Lung (tissue), 12 donors: Measurements from ENCODE around the gene PDZD2. TPM values are rescaled to one million over a fixed set of nuclear protein-coding genes. Genes with fewer than 3 reads are reported as not detected.
A peak's percentile ranks its signal among the peaks of the same experiment; 100 is the strongest.

Experiments
- ATAC-seq: fragments of 200-7000 bp; cut with Tn5 transposase; one replicate; pipeline ENCODE4 v1.9.1; 2020; ENCODE audit warnings: moderate number of reproducible peaks; ENCODE audit not compliant: insufficient read depth, low FRiP score
- DNase-seq, 3 donors: peaks; one replicate each; pipeline ENCODE4 v3.0.0-alpha.2; 2013 to 2017
- H3K27ac ChIP-seq, 2 donors: one replicate each; pipeline ENCODE4 v1.5.1; 2013; ENCODE audit warnings: mild to moderate bottlenecking in 2 of 2, moderate library complexity in 2 of 2, control low read depth in 1 of 2, inconsistent platforms in 1 of 2, low read depth in 1 of 2, low read length in 1 of 2
- H3K27me3 ChIP-seq, 3 donors: one replicate each; pipeline ENCODE4 v1.5.1; 2013; ENCODE audit warnings: low read length in 2 of 3; ENCODE audit not compliant: control insufficient read depth in 3 of 3, insufficient read depth in 3 of 3
- H3K36me3 ChIP-seq, 4 donors: one replicate each; pipeline ENCODE4 v1.5.1; 2013; ENCODE audit warnings: low read length in 4 of 4, mild to moderate bottlenecking in 1 of 4, moderate library complexity in 1 of 4; ENCODE audit not compliant: control insufficient read depth in 4 of 4, insufficient read depth in 4 of 4
- H3K4me1 ChIP-seq, 5 donors: one replicate each; pipeline ENCODE4 v1.5.1; 2013; ENCODE audit warnings: low read length in 5 of 5, mild to moderate bottlenecking in 2 of 5, moderate library complexity in 1 of 5; ENCODE audit not compliant: control insufficient read depth in 5 of 5, insufficient read depth in 5 of 5
- H3K4me3 ChIP-seq: one replicate; pipeline ENCODE4 v1.5.1; 2013; ENCODE audit warnings: mild to moderate bottlenecking, control low read depth, moderate library complexity
- H3K9ac ChIP-seq, 2 donors: one replicate each; pipeline ENCODE4 v1.5.1; 2013; ENCODE audit warnings: low read length in 2 of 2, control low read depth in 1 of 2; ENCODE audit not compliant: insufficient read depth in 1 of 2
- H3K9me3 ChIP-seq, 4 donors: one replicate each; pipeline ENCODE4 v1.5.1; 2013; ENCODE audit warnings: low read length in 3 of 4, mild to moderate bottlenecking in 1 of 4, moderate library complexity in 1 of 4; ENCODE audit not compliant: control insufficient read depth in 4 of 4, insufficient read depth in 3 of 4
- WGBS, 2 donors: extraction: QIAGEN DNeasy Blood & Tissue Kit; methylation state at CpG; one replicate each; pipeline ENCODE4 v1.1.7; 2013; 5-methylcytosine and 5-hydroxymethylcytosine counted together
- polyA plus RNA-seq, 2 donors: library from polyadenylated mRNA; stranded (reverse); fragments of 200-250 nt; gene quantifications; one replicate each; pipeline ENCODE4 v1.2.1, GENCODE V29; 2013
- total RNA-seq, 2 donors: library from RNA; depleted of rRNA in 1 of 2; stranded (reverse); fragments of >200 nt in 1 of 2; gene quantifications; one replicate each; pipeline ENCODE4 v1.2.1, GENCODE V29; 2014 to 2021
- TF ChIP-seq, protein P1 (sequence below): IDR thresholded peaks from 2 replicates; pipeline ENCODE4 v1.5.1; 2012; ENCODE audit warnings: mild to moderate bottlenecking; ENCODE audit errors: control extremely low read depth, extremely low read depth
- donor health status: control.
- donor health status: control.
- donor health status: Bipolar disorder and iron deficiency.
- donor health status: healthy.
- donor health status: DM: yes; HTN: yes; CAD: no.

The PDZD2 gene
- total and polyA plus RNA-seq, 4 donors: 9.2 to 56.3 (median 24.8) TPM

DNA sequence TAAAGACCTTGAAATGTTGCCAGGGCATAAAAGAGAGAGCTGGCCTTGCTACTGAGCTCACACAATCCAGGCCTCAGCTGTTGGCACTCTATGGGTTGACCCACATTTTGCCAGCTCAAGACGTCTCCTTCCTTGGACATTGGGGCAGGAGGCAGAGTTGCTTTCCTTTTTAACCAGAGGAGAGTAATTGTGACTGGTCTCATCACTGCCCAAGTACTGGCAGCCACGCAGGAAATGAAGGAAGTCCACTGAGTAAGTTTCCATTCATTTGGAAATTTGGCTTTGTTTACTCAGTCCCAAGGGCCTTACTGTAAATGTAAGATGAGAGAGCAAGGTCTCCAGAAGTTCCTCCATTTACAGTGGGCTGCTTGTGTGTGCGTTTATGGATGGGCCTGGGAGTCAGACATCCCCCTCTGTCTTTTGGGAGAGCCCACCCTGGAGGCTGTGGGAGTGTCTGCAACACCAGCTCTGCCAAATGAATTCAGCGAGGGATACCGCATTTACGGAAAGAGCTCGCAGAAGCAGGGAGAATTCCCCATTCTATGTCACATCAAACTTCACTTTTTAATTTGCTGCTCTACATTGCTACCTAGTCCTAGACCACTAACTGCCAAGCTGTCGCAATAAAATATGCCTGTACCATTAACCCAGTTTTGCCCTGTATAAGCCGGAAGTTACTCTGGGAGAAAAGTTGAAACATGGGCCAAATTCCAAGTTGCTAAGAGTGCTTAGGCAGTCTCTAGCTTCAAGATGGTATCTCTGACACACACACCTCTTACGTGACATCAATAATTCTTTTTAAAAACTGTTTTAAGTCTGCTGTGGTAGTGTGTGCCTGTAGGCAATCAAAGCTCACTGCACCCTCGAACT lies 24.5 kb upstream of the PDZD2 start:
- Histone ChIP-seq H3K27ac (no peak overlapping the region), H3K27me3 (no peaks in the 10 kb centered on the region), H3K4me3 (no peak overlapping the region), H3K36me3 (no peaks in the 10 kb centered on the region), H3K4me1 (peaks cover 0 to 4% (median 0%) of the 10 kb centered on the region in 5 donors), H3K9ac (no peak overlapping the region), H3K9me3 (no peaks in the 10 kb centered on the region)
- 31 to 45% methylated on average over 11 of the region's 11 CpGs for WGBS, 2 donors
- ATAC-seq (no peak), DNase-seq (peak in 2 of 3 donors; percentile 12 to 46)
- TF ChIP-seq, protein P1, sequence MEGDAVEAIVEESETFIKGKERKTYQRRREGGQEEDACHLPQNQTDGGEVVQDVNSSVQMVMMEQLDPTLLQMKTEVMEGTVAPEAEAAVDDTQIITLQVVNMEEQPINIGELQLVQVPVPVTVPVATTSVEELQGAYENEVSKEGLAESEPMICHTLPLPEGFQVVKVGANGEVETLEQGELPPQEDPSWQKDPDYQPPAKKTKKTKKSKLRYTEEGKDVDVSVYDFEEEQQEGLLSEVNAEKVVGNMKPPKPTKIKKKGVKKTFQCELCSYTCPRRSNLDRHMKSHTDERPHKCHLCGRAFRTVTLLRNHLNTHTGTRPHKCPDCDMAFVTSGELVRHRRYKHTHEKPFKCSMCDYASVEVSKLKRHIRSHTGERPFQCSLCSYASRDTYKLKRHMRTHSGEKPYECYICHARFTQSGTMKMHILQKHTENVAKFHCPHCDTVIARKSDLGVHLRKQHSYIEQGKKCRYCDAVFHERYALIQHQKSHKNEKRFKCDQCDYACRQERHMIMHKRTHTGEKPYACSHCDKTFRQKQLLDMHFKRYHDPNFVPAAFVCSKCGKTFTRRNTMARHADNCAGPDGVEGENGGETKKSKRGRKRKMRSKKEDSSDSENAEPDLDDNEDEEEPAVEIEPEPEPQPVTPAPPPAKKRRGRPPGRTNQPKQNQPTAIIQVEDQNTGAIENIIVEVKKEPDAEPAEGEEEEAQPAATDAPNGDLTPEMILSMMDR: no peak

DNA sequence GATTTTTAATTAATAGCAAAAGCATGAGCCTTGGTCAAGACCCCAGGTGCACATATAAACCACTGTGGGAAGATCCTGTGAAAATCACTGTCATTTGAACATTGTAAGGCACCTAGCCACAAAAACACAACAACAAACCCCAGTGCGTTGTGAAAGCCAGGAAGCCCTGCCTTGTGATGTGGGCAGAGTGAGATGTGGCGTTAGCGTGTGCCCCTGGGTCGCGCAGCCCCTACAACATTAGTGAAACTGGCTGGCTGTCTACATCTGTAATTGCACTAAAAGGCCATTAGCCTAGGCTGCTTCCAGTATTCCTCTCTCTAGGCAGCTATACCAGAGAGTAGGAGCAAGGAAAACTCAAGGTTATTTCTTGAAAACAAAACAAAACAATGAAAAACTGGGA lies 21.1 kb upstream of the PDZD2 start:
- TF ChIP-seq, protein P1: no peak
- H3K9ac ChIP-seq: no peak overlapping the region
- H3K27me3 ChIP-seq: no peaks in the 10 kb centered on the region
- 25 to 60% methylated on average over 5 of the region's 5 CpGs for WGBS, 2 donors
- no peaks in the 10 kb centered on the region for H3K36me3 ChIP-seq
- H3K4me1 ChIP-seq: peaks cover 0 to 4% (median 0%) of the 10 kb centered on the region in 5 donors
- H3K4me3 ChIP-seq: no peak overlapping the region
- no peak overlapping the region for H3K27ac ChIP-seq
- no peaks in the 10 kb centered on the region for H3K9me3 ChIP-seq
- no peak for ATAC-seq
- DNase-seq: no peak

DNA sequence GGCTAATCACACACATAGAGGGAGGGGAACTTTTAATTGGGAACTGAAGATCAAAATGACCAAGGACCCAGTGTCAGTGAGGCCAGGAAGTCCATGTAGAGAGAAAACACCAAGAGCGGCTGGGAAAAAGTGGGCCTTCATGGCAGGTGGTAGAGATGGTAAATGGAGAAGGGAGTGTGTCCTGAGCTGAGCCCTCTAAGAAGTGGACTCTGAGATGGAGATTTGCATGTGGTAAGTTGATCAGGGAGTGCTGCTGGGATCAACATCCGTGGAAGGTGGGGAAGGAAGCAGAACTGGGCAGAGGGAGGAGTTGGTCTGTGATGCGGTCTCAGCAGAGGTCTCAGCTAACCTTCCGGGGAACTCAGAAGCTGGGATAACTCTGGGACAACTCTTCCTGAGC lies 18.9 kb upstream of the PDZD2 start:
- Histone ChIP-seq H3K9me3 (no peaks in the 10 kb centered on the region), H3K4me3 (no peak overlapping the region), H3K36me3 (no peaks in the 10 kb centered on the region), H3K27me3 (no peaks in the 10 kb centered on the region), H3K4me1 (no peaks in the 10 kb centered on the region), H3K27ac (no peak overlapping the region), H3K9ac (no peak overlapping the region)
- WGBS, 2 donors: 82 to 85% methylated on average over 4 of the region's 4 CpGs
- ATAC-seq (no peak), DNase-seq (no peak)
- TF ChIP-seq, protein P1: no peak
